22Rv1 (cell line): Measurements from ENCODE around the gene TPSAB1.
"Not testable (repeated sequence)": the region's sequence is repeated elsewhere in the genome, so short reads cannot be mapped to it uniquely, and the experiment has no call there.

ENCODE experiments used
- ZFX ChIP-seq: fragments of 450-650 bp; IDR thresholded peaks from 2 replicates; pipeline ENCODE4 v1.6.1; 2017; ENCODE audit warnings: antibody characterized with exemption, borderline replicate concordance
- TF ChIP-seq, protein P1 (sequence below): fragments of 450-650 bp; IDR thresholded peaks from 2 replicates; pipeline ENCODE4 v1.5.1; 2017; ENCODE audit warnings: mild to moderate bottlenecking

DNA sequence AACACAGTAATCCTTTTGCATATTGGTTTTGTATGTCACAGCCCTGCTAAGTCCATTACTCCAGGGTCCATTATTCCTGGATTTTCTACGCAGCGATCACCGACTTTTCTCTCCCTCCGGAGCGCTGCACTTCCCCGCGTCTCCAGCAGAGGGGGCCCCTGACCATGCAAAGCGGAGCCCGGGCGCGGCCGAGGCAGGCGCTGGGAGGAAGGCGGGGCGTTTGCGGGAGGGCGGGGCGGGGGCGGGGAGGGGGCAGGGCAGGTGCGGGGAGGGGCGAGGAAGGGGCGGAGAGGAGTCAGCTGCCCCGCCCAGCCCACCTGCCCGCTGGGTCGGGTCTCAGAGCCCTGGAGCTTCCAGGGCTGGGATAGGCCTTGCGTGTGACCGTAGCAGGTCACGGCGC, 3.8 kb upstream of the TPSAB1 start:
- TF ChIP-seq, protein P1, sequence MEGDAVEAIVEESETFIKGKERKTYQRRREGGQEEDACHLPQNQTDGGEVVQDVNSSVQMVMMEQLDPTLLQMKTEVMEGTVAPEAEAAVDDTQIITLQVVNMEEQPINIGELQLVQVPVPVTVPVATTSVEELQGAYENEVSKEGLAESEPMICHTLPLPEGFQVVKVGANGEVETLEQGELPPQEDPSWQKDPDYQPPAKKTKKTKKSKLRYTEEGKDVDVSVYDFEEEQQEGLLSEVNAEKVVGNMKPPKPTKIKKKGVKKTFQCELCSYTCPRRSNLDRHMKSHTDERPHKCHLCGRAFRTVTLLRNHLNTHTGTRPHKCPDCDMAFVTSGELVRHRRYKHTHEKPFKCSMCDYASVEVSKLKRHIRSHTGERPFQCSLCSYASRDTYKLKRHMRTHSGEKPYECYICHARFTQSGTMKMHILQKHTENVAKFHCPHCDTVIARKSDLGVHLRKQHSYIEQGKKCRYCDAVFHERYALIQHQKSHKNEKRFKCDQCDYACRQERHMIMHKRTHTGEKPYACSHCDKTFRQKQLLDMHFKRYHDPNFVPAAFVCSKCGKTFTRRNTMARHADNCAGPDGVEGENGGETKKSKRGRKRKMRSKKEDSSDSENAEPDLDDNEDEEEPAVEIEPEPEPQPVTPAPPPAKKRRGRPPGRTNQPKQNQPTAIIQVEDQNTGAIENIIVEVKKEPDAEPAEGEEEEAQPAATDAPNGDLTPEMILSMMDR: not testable (repeated sequence)
- TF ChIP-seq ZFX: not testable (repeated sequence)
